KOPT-K1 (cell line): ENCODE data around the gene GABBR2.

ENCODE experiments used
- H3K27ac ChIP-seq: fragments of 200-600 bp; sonication (generic); 2 replicates; pipeline ENCODE4 v1.5.1; 2016; ENCODE audit warnings: antibody characterized with exemption, mild to moderate bottlenecking, low read depth, low read length; ENCODE audit not compliant: poor library complexity, severe bottlenecking
- H3K36me3 ChIP-seq: fragments of 200-600 bp; sonication (generic); 2 replicates; pipeline ENCODE4 v1.5.1; 2017; ENCODE audit warnings: antibody characterized with exemption, mild to moderate bottlenecking, low read length, moderate library complexity; ENCODE audit not compliant: insufficient read depth
- H3K9me3 ChIP-seq: fragments of 200-600 bp; sonication (generic); 2 replicates; pipeline ENCODE4 v1.5.1; 2017; ENCODE audit warnings: antibody characterized with exemption, low read length, mild to moderate bottlenecking; ENCODE audit not compliant: insufficient read depth, poor library complexity, severe bottlenecking

The GABBR2 gene

DNA sequence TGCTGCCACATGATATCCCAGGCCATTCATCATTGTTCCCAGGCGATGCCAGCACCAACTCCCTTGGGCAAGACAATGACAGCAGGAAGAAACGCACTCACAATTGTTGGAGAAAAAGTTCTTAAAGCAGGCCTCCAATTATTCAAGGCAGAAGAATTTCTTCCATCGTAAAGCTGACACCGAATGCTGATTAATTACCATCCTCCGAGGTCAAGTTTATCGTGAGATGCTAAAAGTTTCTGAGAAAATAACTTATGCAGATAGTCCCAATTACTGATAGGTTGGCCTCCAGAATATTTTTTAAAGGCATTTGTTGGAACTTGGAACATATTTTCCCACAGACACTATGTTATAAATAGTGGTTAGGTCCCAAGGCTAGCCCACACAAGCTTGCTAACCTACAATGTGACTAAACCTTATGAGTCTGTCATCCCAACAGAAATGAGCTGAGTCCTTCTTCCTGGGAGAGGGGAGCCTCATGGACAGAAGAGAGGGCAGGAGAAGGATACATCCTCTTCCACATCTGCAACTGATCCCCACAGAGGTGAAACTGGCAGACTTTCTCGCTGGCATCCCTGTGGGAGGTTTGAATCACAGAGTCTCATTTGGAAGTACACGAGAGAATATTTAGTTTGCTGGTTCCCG lies 250.9 kb downstream of the GABBR2 start:
- Histone ChIP-seq H3K27ac (no peak overlapping the region), H3K9me3 (peaks cover 17% of the 10 kb centered on the region), H3K36me3 (no peaks in the 10 kb centered on the region)

DNA sequence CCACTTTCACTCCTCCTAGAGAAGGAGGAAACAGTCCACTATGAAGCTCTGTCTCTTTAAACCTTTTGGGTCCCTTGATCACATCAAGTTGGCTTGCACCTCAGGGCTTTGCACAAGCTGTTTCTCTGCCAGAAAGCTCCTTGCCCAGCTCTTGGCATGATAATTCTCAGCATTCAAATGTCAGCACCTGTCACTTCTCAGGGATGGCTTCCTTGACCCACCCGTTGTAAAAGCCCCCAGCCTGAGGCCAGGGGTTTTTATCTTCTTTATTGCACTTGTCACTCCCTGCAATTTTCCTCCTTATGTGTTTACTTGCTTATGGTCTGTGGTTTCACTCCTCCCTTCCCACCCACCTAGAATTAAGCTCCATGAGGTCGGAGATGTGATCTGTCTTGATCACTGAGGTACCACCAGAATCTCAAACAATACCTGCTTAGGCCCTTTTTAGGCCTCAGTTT lies 252.6 kb downstream of the GABBR2 start:
- peaks cover 7% of the 10 kb centered on the region for H3K9me3 ChIP-seq
- H3K36me3 ChIP-seq = no peaks in the 10 kb centered on the region
- H3K27ac ChIP-seq = no peak overlapping the region

GRCh38 chr9:98455256-98456155 lies 253.2 kb downstream of the GABBR2 start:
- H3K36me3 ChIP-seq = no peaks in the 10 kb centered on the region
- H3K9me3 ChIP-seq = peaks cover 7% of the 10 kb centered on the region
- no peak overlapping the region for H3K27ac ChIP-seq

DNA sequence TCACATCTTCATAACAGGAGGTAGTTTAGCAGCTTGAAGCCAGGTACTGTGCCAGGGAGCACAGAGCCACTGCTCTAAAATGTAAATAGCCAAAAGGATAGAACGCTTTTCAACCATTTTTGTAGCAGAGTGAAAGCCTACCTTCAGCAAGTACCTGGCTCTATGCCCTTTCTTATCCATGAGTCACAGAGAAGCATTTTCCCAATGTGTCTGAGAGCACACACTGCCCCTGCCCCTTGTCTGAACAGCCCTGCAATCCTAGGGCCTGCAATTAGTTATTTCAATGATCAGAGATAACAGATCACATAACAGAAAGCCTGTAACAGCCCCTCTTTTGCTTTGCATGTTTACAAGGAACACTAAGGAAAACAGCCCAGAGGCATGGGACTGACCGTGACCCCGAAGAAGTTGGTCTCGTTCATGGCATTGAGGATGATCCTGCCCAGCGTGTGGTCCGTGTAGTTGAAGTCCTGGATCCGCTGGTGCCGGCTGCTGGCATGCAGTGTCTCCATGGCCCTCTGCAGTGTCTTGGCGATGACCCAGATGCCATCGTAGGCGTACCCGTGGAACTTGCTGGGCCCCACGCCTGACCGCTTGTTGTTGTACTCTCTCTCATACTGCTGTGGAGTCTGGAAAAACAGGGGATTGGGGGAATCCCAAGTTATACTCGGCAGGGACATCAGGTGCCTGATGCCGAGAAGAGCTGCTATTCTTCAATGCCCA lies 255.0 kb downstream of the GABBR2 start:
- Histone ChIP-seq H3K9me3 (no peaks in the 10 kb centered on the region), H3K36me3 (no peaks in the 10 kb centered on the region), H3K27ac (no peak overlapping the region)

DNA sequence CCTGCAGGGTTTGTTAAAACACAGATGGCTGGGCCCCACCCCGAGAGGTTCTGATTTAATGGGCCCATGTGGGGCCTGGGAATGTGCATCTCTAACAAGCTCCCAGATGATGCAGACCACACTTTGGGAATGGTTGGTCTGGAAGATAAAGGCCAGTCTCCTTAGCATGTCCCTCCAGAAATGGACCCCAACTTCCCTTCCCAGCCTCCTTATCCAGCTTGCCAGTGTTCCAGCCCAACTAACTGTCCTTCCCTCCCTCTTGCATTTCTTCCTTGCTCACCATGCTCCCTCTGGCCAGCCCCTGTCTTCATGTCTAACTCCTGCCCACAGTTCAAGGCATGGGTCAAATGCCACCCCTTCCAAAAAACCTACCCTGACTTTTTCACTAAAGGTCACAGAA lies 257.2 kb downstream of the GABBR2 start:
- Histone ChIP-seq H3K36me3 (no peaks in the 10 kb centered on the region), H3K27ac (no peak overlapping the region)

GRCh38 chr9:98450496-98450895 lies 258.2 kb downstream of the GABBR2 start:
- Histone ChIP-seq H3K27ac (no peak overlapping the region), H3K36me3 (no peaks in the 10 kb centered on the region), H3K9me3 (no peaks in the 10 kb centered on the region)

More for the DNA sequence above, 257.2 kb downstream of the GABBR2 start:
- H3K9me3 ChIP-seq = no peaks in the 10 kb centered on the region

- no peaks in the 10 kb centered on the region for H3K36me3 ChIP-seq
- no peaks in the 10 kb centered on the region for H3K9me3 ChIP-seq
- H3K27ac ChIP-seq = no peak overlapping the region
Measured at GRCh38 chr9:98449871-98450270, 258.9 kb downstream of the GABBR2 start.

- Histone ChIP-seq H3K27ac (no peak overlapping the region), H3K36me3 (no peaks in the 10 kb centered on the region), H3K9me3 (no peaks in the 10 kb centered on the region)
Measured at GRCh38 chr9:98445576-98445975, 263.2 kb downstream of the GABBR2 start.

DNA sequence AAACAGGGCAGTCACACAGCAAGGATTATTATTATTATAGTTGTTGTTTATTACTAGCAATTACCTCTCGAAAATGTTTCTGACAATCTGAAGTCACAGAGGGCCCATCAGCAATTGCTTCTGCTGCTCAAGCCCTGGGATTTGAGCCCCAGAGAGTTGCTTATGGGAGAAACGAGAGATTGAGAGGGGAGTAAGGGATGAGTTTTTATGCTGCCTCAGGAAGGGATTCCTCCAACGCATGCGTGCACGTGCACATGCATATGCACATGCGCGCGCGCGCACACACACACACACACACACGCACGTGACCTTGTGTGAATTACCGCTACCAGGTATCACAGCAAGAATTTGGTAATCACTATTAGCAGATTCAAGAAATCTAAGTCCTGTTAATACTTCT lies 264.1 kb downstream of the GABBR2 start:
- Histone ChIP-seq H3K36me3 (no peaks in the 10 kb centered on the region), H3K27ac (no peak overlapping the region)

GRCh38 chr9:98442541-98442940 lies 266.2 kb downstream of the GABBR2 start:
- H3K9me3 ChIP-seq = no peaks in the 10 kb centered on the region
- H3K27ac ChIP-seq = no peak overlapping the region
- no peaks in the 10 kb centered on the region for H3K36me3 ChIP-seq

More for the DNA sequence above, 264.1 kb downstream of the GABBR2 start:
- no peaks in the 10 kb centered on the region for H3K9me3 ChIP-seq

DNA sequence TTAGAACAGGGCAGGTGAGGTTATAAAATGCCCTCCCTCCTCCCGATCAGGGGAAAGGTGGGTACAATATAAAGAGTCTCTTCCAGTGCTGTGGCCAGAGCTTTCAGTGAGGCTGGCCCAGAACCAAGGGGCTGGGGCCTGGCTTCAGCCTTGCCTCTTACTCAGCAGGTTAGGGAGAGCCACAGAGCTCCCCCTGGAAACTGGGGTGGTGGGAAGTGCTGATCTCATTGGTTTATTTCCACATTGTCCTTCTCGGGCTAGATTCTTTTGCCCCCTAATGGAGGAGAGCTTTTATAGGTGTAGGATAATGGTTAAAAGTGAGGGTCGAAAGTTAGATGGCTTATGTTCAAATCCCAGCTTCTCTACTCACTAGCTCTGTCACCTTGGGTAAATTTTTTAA lies 266.6 kb downstream of the GABBR2 start:
- no peaks in the 10 kb centered on the region for H3K36me3 ChIP-seq
- no peak overlapping the region for H3K27ac ChIP-seq
- H3K9me3 ChIP-seq = no peaks in the 10 kb centered on the region

DNA sequence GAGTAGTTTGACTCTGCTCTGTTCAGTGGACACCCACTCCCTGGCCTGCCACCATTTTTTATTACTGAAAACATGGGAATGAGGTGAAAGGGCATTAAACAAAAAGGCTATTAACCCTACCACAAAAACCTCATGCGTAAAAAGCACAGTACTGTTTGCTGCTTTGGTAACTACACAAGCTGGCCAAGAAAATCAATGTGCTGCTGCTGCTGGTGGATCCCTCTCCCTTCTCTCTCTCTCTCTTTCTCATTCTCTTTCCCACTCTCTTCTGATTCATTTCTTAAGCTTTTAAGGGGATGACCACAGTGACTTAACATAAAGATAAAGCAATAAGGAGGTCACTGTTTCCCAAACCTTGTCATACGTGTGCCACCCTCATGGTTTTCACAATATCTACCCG lies 270.1 kb downstream of the GABBR2 start:
- Histone ChIP-seq H3K27ac (no peak overlapping the region), H3K9me3 (no peaks in the 10 kb centered on the region), H3K36me3 (no peaks in the 10 kb centered on the region)

DNA sequence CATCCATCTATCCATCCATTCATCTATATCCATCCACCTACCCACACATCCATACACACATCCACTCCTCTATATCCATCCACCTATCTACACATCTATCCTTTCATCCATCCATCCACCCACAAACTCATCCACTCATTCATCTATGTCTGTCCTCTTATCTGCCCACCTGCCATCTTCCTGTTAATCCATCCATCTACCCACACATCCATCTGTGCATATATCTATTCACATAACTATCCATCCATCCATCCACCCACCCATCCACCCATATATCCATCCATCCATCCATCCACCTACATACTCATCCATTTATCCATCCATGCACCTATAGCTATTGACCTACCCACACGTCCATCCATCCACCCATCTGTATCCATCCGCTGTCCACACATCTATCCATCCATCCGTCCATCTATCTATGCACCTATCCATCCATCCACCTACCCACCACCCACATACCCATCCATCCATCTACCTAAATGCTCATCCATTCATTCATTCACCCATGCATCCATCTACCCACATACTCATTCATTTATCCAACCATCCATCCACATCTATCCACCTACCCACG lies 271.2 kb downstream of the GABBR2 start:
- Histone ChIP-seq H3K27ac (no peak overlapping the region), H3K36me3 (no peaks in the 10 kb centered on the region), H3K9me3 (no peaks in the 10 kb centered on the region)

GRCh38 chr9:98432960-98433359 lies 275.8 kb downstream of the GABBR2 start:
- H3K36me3 ChIP-seq = no peaks in the 10 kb centered on the region
- H3K27ac ChIP-seq = no peak overlapping the region
- H3K9me3 ChIP-seq = no peaks in the 10 kb centered on the region

GRCh38 chr9:98432134-98432533 lies 276.6 kb downstream of the GABBR2 start:
- no peak overlapping the region for H3K27ac ChIP-seq
- no peaks in the 10 kb centered on the region for H3K9me3 ChIP-seq
- no peaks in the 10 kb centered on the region for H3K36me3 ChIP-seq
